Measurements from ENCODE around the gene TMEM109.

Gene TMEM109

DNA sequence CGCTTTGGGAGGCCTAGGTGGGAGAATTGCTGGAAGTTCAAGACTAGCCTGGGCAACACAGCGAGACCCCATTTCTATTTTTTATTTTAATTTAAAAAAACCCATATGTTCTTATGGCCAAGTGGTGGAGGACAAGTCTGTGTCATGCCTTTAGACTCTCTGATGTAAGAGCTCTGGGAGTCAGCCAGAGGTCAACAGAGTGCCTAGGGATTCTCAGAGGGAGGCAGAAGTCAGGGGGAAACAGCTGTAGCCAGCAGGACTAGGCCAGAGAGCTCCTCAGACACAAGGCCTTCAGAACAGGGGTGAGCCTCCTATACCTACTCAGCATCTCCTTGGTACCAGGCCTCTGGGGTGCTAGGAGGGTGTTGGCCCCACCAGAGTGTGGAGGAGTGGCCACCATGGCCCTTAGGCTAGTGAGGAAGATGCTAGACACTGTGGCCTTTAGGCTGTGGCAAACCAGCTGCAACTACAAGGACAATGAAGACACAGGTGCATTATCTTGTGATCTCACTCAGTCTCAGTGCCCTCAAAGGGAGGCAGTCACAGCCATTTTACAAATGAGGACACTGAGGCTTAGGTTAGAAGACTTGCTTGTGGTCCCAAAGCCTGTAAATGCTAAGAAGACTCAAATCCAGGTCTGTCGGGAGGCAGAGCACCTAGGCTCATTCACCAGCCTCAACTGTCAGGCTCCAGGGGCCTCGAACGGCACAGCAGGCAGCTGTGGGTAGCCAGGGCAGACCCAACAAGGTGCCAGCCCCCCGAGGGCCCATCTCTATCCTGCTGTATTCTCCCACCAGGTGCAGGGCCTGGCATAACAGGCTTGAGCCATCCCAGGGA, 41.6 kb upstream of the TMEM109 start:
- no peak for TF ChIP-seq CTCF (IDR thresholded peaks at IDR 0.05; ENCODE audit: unreplicated experiment in 3 of 3)
- Mint-ChIP-seq H3K36me3 (ENCODE audit: low read depth) (no peaks in the 10 kb centered on the region), H3K9me3 (no peaks in the 10 kb centered on the region)

GRCh38 chr11:60872961-60873524, 40.9 kb upstream of the TMEM109 start:
- H3K9me3 Mint-ChIP-seq = no peaks in the 10 kb centered on the region
- H3K27ac Mint-ChIP-seq = peak overlapping the region in 1 of 3 experiments; percentile 47
- no peaks in the 10 kb centered on the region for H3K27me3 Mint-ChIP-seq (ENCODE audit: low read depth)
- no peak for TF ChIP-seq CTCF (IDR thresholded peaks at IDR 0.05; ENCODE audit: unreplicated experiment in 3 of 3)
- H3K36me3 Mint-ChIP-seq (ENCODE audit: low read depth) = no peaks in the 10 kb centered on the region
- no peak overlapping the region for H3K4me3 Mint-ChIP-seq
- peaks cover 32% of the 10 kb centered on the region for H3K4me1 Mint-ChIP-seq

More for the DNA sequence above, 41.6 kb upstream of the TMEM109 start:
- H3K27ac Mint-ChIP-seq = peak overlapping the region in 1 of 3 experiments; percentile 47
- H3K4me1 Mint-ChIP-seq = peaks cover 25% of the 10 kb centered on the region
- H3K4me3 Mint-ChIP-seq = no peak overlapping the region
- no peaks in the 10 kb centered on the region for H3K27me3 Mint-ChIP-seq (ENCODE audit: low read depth)

GRCh38 chr11:60873533-60873932, 40.4 kb upstream of the TMEM109 start:
- Mint-ChIP-seq H3K4me3 (no peak overlapping the region), H3K36me3 (ENCODE audit: low read depth) (no peaks in the 10 kb centered on the region), H3K4me1 (peaks cover 36% of the 10 kb centered on the region), H3K27ac (no peak overlapping the region), H3K9me3 (no peaks in the 10 kb centered on the region), H3K27me3 (ENCODE audit: low read depth) (no peaks in the 10 kb centered on the region)
- no peak for TF ChIP-seq CTCF (IDR thresholded peaks at IDR 0.05; ENCODE audit: unreplicated experiment in 3 of 3)

DNA sequence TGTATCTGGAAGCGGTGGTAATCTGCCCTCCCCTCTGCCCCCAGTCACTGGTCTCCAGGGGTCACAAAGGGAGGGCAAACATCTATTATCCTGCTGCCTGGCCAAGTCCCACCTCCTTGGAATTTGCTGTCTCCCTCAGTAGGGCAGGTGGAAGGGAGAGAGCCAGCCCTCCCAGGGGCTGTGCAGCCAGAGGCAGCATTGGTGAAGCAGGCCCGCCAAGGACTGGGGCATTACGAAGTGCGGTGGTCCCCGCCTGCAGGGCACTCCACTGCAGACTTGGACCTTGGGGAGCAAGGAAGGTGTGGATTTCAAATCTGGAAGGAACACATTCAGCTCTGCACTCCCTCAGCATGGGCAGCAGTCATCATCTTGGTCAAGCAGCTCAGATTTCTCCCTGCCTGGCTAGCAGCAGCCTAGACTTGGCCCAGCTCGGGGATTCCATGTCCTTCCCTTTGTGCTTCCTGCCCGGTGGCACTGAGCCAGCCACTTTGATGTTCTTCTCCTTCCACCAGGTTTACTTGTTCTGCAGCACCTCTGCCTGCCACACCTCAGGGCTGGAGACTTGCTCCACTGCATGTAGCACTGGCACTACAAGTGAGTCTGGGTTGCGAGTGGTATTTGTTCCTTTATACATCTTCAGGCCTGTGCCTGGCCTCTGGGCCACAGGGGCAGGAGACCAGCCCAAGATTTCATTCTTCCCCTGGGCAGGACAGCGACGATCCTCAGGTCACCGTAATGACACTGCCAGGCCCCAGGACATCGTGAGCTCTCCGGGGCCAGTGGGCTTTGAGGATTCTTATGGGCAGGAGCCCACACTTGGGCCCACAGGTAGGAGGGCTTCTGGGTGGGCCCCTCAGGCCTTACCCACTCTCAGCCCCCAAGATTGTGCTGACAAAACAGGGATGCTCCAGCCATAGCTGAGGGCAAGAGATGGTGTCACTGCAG, 39.3 kb upstream of the TMEM109 start:
- Mint-ChIP-seq H3K36me3 (ENCODE audit: low read depth) (no peaks in the 10 kb centered on the region), H3K27me3 (ENCODE audit: low read depth) (no peaks in the 10 kb centered on the region), H3K9me3 (no peaks in the 10 kb centered on the region), H3K4me1 (peaks cover 48% of the 10 kb centered on the region), H3K27ac (no peak overlapping the region), H3K4me3 (no peak overlapping the region)
- no peak for TF ChIP-seq CTCF (IDR thresholded peaks at IDR 0.05; ENCODE audit: unreplicated experiment in 3 of 3)

GRCh38 chr11:60875366-60876167, 38.4 kb upstream of the TMEM109 start:
- TF ChIP-seq CTCF (IDR thresholded peaks at IDR 0.05; ENCODE audit: unreplicated experiment in 3 of 3) = no peak
- H3K4me3 Mint-ChIP-seq = no peak overlapping the region
- no peaks in the 10 kb centered on the region for H3K9me3 Mint-ChIP-seq
- H3K36me3 Mint-ChIP-seq (ENCODE audit: low read depth) = no peaks in the 10 kb centered on the region
- H3K27ac Mint-ChIP-seq = peak overlapping the region in 1 of 3 experiments; percentile 9
- H3K27me3 Mint-ChIP-seq (ENCODE audit: low read depth) = no peaks in the 10 kb centered on the region
- peaks cover 57% of the 10 kb centered on the region for H3K4me1 Mint-ChIP-seq

All from nephron (organoid).